ENCODE results near the gene SBK2. TPM values are rescaled to one million over a fixed set of nuclear protein-coding genes. Genes with fewer than 3 reads are reported as not detected.

Gene SBK2
- total RNA-seq, 1 donor from 2014 or later, result 4.2 TPM

DNA sequence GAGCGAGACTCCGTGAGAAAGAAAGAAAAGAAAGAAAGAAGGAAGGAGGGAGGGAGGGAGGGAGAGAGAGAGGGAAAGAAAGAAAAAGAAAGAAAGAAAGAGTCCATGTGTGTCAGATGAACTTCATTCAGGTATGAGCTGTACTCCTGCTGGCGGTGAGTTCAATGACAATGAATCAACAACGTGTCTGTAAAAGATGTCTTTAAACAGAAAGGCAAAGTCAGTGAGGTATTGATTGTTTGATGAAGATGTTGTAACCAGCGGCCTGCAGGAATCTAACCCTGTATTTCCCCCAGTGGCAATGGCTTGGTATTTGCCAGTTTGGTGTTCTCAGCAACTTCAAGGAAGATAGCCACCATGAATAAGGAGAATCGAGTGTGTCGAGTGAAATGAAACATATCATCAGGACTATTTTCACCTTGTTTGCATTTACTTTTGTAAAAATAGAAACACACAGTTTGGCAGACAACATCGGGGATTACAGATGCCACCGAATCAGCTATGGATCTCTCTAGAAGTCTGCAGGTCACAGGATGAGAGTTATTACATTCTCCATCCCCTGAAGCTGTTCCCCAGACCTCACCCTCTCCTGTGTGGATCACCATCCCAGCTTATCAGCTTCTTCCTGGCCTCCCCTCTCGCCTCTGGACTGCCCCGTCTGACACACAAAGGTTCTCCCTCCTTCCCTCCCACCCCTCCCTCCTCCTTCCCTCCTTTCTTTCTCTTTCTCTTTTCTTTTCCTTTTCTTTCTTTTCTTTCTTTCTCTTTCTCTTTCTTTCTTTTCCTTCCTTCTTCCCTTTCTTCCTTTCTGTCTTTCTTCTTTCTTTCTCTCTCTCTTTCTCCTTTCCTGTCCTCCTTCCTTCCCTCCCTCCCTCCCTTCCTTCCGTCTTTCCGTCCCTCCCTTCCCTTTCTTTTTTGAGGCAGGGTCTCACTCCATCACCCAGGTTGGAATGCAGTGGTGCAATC is 16.6 kb upstream of the SBK2 start:
- FAIRE-seq (peak; percentile 59), DNase-seq (ENCODE audit: low read depth) (peak; percentile 5)
- TF ChIP-seq EZH2 (IDR thresholded peaks at IDR 0.05; ENCODE audit: insufficient read depth, low read length), result no peak
- no peak for TF ChIP-seq CTCF (IDR thresholded peaks at IDR 0.05; ENCODE audit: insufficient read depth, low read depth, low read length)
- H3K4me1 Mint-ChIP-seq (ENCODE audit: low read depth, unreplicated experiment), result peaks cover 30% of the 10 kb centered on the region
- Histone ChIP-seq H3K27ac (ENCODE audit: low read depth, low read length) (peak overlapping the region; percentile 27), H3K4me1 (ENCODE audit: insufficient read depth, low read length) (peaks cover 30% of the 10 kb centered on the region), H3K4me2 (ENCODE audit: low read length) (peak overlapping the region; percentile 62), H3K9ac (ENCODE audit: low read length) (peak overlapping the region; percentile 9), H3K27me3 (ENCODE audit: insufficient read depth, low read length) (no peaks in the 10 kb centered on the region), H2AFZ (ENCODE audit: low read depth, low read length) (peak overlapping the region; percentile 23), H4K20me1 (ENCODE audit: insufficient read depth, low read length) (no peaks in the 10 kb centered on the region), H3K4me3 (ENCODE audit: insufficient read depth, low read depth, low read length) (no peak overlapping the region), H3K9me3 (ENCODE audit: insufficient read depth, low read depth, low read length) (no peaks in the 10 kb centered on the region), H3K79me2 (ENCODE audit: insufficient read depth, low read length) (no peaks in the 10 kb centered on the region), H3K36me3 (ENCODE audit: insufficient read depth, low read length) (no peaks in the 10 kb centered on the region)
- peak overlapping the region; percentile 96 for H3K27ac Mint-ChIP-seq (ENCODE audit: unreplicated experiment)
- H3K36me3 Mint-ChIP-seq (ENCODE audit: low read depth, unreplicated experiment), result no peaks in the 10 kb centered on the region
- H3K4me3 Mint-ChIP-seq (ENCODE audit: unreplicated experiment), result peak overlapping the region; percentile 21
- no peaks in the 10 kb centered on the region for H3K9me3 Mint-ChIP-seq (ENCODE audit: unreplicated experiment)
- no peaks in the 10 kb centered on the region for H3K27me3 Mint-ChIP-seq (ENCODE audit: low read depth, unreplicated experiment)

DNA sequence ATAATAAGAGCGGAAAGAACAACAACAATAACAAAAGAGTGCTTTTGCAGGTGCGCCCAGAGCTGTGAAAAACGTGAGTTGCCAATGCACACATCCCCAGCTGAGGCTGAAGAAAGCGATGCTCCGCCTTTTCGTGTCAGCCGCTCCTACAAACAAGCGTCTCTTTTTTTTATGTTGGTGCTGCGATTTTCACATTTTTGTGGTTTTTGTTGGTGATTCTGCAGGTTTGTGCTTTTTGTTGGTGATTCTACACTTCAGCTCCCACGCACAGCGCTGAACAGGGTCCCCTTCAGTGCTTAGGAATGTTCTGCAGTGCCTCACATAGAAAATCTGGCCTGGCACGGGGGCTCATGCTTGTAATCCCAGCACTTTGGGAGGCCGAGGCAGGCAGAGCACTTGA is 15.7 kb upstream of the SBK2 start:
- Mint-ChIP-seq H3K36me3 (ENCODE audit: low read depth, unreplicated experiment) (no peaks in the 10 kb centered on the region), H3K4me3 (ENCODE audit: unreplicated experiment) (peak overlapping the region; percentile 21), H3K4me1 (ENCODE audit: low read depth, unreplicated experiment) (peaks cover 30% of the 10 kb centered on the region), H3K27ac (ENCODE audit: unreplicated experiment) (peak overlapping the region; percentile 96), H3K27me3 (ENCODE audit: low read depth, unreplicated experiment) (no peaks in the 10 kb centered on the region), H3K9me3 (ENCODE audit: unreplicated experiment) (no peaks in the 10 kb centered on the region)
- TF ChIP-seq CTCF (IDR thresholded peaks at IDR 0.05; ENCODE audit: insufficient read depth, low read depth, low read length) (no peak), EZH2 (IDR thresholded peaks at IDR 0.05; ENCODE audit: insufficient read depth, low read length) (no peak)
- Histone ChIP-seq H3K4me3 (ENCODE audit: insufficient read depth, low read depth, low read length) (no peak overlapping the region), H3K27me3 (ENCODE audit: insufficient read depth, low read length) (no peaks in the 10 kb centered on the region), H3K4me2 (ENCODE audit: low read length) (peak overlapping the region; percentile 62), H4K20me1 (ENCODE audit: insufficient read depth, low read length) (no peaks in the 10 kb centered on the region), H3K4me1 (ENCODE audit: insufficient read depth, low read length) (peaks cover 30% of the 10 kb centered on the region), H3K9ac (ENCODE audit: low read length) (peak overlapping the region; percentile 18), H3K36me3 (ENCODE audit: insufficient read depth, low read length) (no peaks in the 10 kb centered on the region), H3K27ac (ENCODE audit: low read depth, low read length) (peak overlapping the region; percentile 46), H3K79me2 (ENCODE audit: insufficient read depth, low read length) (no peaks in the 10 kb centered on the region), H2AFZ (ENCODE audit: low read depth, low read length) (no peak overlapping the region), H3K9me3 (ENCODE audit: insufficient read depth, low read depth, low read length) (no peaks in the 10 kb centered on the region)
- FAIRE-seq (no peak), DNase-seq (ENCODE audit: low read depth) (peak; percentile 95)

DNA sequence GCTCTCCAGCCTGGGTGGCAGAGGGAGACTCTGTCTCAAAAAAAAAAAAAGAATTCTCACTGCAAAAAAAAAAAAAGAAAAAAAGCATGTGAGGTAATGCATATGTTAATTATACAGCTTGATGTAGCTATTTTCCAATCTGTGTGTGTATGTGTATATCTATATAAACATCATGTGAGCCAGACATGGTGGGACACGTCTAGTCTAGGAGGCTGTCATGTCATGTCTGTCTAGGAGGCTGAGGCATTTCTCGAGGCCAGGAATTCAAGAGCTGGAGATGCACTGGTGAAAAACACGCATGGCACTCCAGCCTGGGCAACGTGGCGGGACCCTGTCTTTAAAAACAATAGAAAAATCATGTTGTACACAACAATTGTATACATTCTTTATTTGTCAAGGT is 15.3 kb upstream of the SBK2 start:
- TF ChIP-seq CTCF (IDR thresholded peaks at IDR 0.05; ENCODE audit: insufficient read depth, low read depth, low read length) (no peak), EZH2 (IDR thresholded peaks at IDR 0.05; ENCODE audit: insufficient read depth, low read length) (no peak)
- Histone ChIP-seq H3K36me3 (ENCODE audit: insufficient read depth, low read length) (no peaks in the 10 kb centered on the region), H3K4me3 (ENCODE audit: insufficient read depth, low read depth, low read length) (no peak overlapping the region), H3K27me3 (ENCODE audit: insufficient read depth, low read length) (no peaks in the 10 kb centered on the region), H3K4me2 (ENCODE audit: low read length) (peak overlapping the region; percentile 62), H3K79me2 (ENCODE audit: insufficient read depth, low read length) (no peaks in the 10 kb centered on the region), H3K4me1 (ENCODE audit: insufficient read depth, low read length) (peaks cover 34% of the 10 kb centered on the region), H2AFZ (ENCODE audit: low read depth, low read length) (no peak overlapping the region), H3K9me3 (ENCODE audit: insufficient read depth, low read depth, low read length) (no peaks in the 10 kb centered on the region), H3K9ac (ENCODE audit: low read length) (peak overlapping the region; percentile 18), H4K20me1 (ENCODE audit: insufficient read depth, low read length) (no peaks in the 10 kb centered on the region), H3K27ac (ENCODE audit: low read depth, low read length) (peak overlapping the region; percentile 46)
- Mint-ChIP-seq H3K4me3 (ENCODE audit: unreplicated experiment) (no peak overlapping the region), H3K9me3 (ENCODE audit: unreplicated experiment) (no peaks in the 10 kb centered on the region), H3K36me3 (ENCODE audit: low read depth, unreplicated experiment) (no peaks in the 10 kb centered on the region), H3K4me1 (ENCODE audit: low read depth, unreplicated experiment) (peaks cover 30% of the 10 kb centered on the region), H3K27me3 (ENCODE audit: low read depth, unreplicated experiment) (no peaks in the 10 kb centered on the region), H3K27ac (ENCODE audit: unreplicated experiment) (peak overlapping the region; percentile 96)
- no peak for DNase-seq (ENCODE audit: low read depth)
- no peak for FAIRE-seq
